ENCODE data around the gene S100A16. TPM values are rescaled to one million over a fixed set of nuclear protein-coding genes. Genes with fewer than 3 reads are reported as not detected.

Gene S100A16
- total and polyA plus RNA-seq, 9 of the 15 experiments (the other 6 are each of a cell fraction or from before 2014, with no cell fraction given) = 1.6 to 6.9 (median 4.3) TPM

- TF ChIP-seq ZNF589 (CRISPR knock-in tag; IDR thresholded peaks at IDR 0.05; ENCODE audit: low read depth) (no peak), HSF4 (CRISPR knock-in tag; IDR thresholded peaks at IDR 0.05; ENCODE audit: borderline replicate concordance) (no peak), TAF9B (IDR thresholded peaks at IDR 0.05; ENCODE audit: partially characterized antibody) (no peak), HDAC3 (IDR thresholded peaks at IDR 0.05; ENCODE audit: borderline replicate concordance, partially characterized antibody) (no peak), ZNF239 (CRISPR knock-in tag; IDR thresholded peaks at IDR 0.05) (no peak), NKRF (IDR thresholded peaks at IDR 0.05; ENCODE audit: borderline replicate concordance) (no peak), EWSR1 (IDR thresholded peaks at IDR 0.05; ENCODE audit: borderline replicate concordance, low read depth, partially characterized antibody) (no peak), ZBED1 (IDR thresholded peaks at IDR 0.05) (no peak), CREM (IDR thresholded peaks at IDR 0.05; ENCODE audit: low read depth) (no peak), RBM34 (IDR thresholded peaks at IDR 0.05; ENCODE audit: borderline replicate concordance, insufficient read depth, low read length) (no peak), TSC22D4 (tag; IDR thresholded peaks at IDR 0.05) (no peak)
- Histone ChIP-seq H3K27ac (ENCODE audit: extremely low read depth, low read depth, low read length) (no peak overlapping the region), H3K9ac (ENCODE audit: insufficient read depth in 1 of 2, low read depth in 2 of 2, low read length in 2 of 2) (no peak overlapping the region), H2AFZ (ENCODE audit: low read depth, low read length) (no peak overlapping the region), H3K36me3 (ENCODE audit: control insufficient read depth, insufficient read depth, low read length) (no peaks in the 10 kb centered on the region), H3K27me3 (ENCODE audit: control insufficient read depth in 2 of 2, insufficient read depth in 2 of 2, low read length in 2 of 2) (no peaks in the 10 kb centered on the region), H4K20me1 (replicated peaks; ENCODE audit: control insufficient read depth, insufficient read depth, low read length) (no peaks in the 10 kb centered on the region), H3K9me3 (replicated peaks; ENCODE audit: control insufficient read depth, insufficient read depth, low read depth, low read length) (no peaks in the 10 kb centered on the region), H3K4me3 (no peak overlapping the region), H3K4me2 (ENCODE audit: insufficient read depth, low read length) (no peak overlapping the region), H3K9me1 (ENCODE audit: control insufficient read depth, insufficient read depth, low read length) (no peaks in the 10 kb centered on the region), H3K4me1 (replicated peaks in 1 of 2; ENCODE audit: control insufficient read depth in 2 of 2, insufficient read depth in 2 of 2, low read length in 2 of 2) (peaks cover 11 to 13% of the 10 kb centered on the region in 2 experiments; a peak in 4 of 5 replicates), H3K79me2 (ENCODE audit: control insufficient read depth, insufficient read depth, low read length) (no peaks in the 10 kb centered on the region)
- in situ Hi-C loops (cut with MboI) (no loop called here), intact Hi-C loops (cut with micrococcal nuclease) (no loop called here)
- no peak for FAIRE-seq
- no peak for DNase-seq (ENCODE audit: extremely low read depth in 1 of 4, low spot score in 3 of 4)
- no TSS peak for BruUV-seq (replicated peaks)
- ATAC-seq = no peak
- 17% methylated on average over 3 of the region's 3 CpGs for WGBS (ENCODE audit: insufficient coverage, low coverage, missing lambda C conversion rate)
- ChIA-PET CTCF (ENCODE audit: low intra/inter-chr PET ratio) (interaction anchor here (0.6 kb wide), 1 partner anchor 60 kb away, joined by 3 read pairs; no protein-coding TSS in a partner anchor), POLR2A (interaction anchor here (0.6 kb wide), 1 partner anchor 145 kb away, joined by 3 read pairs; no protein-coding TSS in a partner anchor)
Observed at GRCh38 chr1:153573351-153573750, 39.6 kb downstream of the S100A16 start.

Data from K562 (cell line).